Thymus (tissue), 11 donors: Measurements from ENCODE around the gene ESRRB. TPM values are rescaled to one million over a fixed set of nuclear protein-coding genes. Genes with fewer than 3 reads are reported as not detected.

Source experiments
- DNase-seq, 9 donors: peaks; one replicate each; pipeline ENCODE4 v3.0.0-alpha.2; 2013; ENCODE audit warnings: low spot score in 9 of 9, low read depth in 6 of 9, missing footprints in 1 of 9
- H3K27ac ChIP-seq, 2 donors: one replicate each; pipeline ENCODE4 v1.5.1; 2013; ENCODE audit warnings: control low read depth in 1 of 2, low read depth in 1 of 2, low read length in 1 of 2, mild to moderate bottlenecking in 1 of 2, moderate library complexity in 1 of 2
- H3K27me3 ChIP-seq, 2 donors: one replicate each; pipeline ENCODE4 v1.5.1; 2013; ENCODE audit warnings: low read length in 1 of 2; ENCODE audit not compliant: control insufficient read depth in 2 of 2, insufficient read depth in 1 of 2
- H3K36me3 ChIP-seq, 2 donors: one replicate each; pipeline ENCODE4 v1.5.1; 2013; ENCODE audit warnings: low read length in 1 of 2, mild to moderate bottlenecking in 1 of 2, moderate library complexity in 1 of 2; ENCODE audit not compliant: control insufficient read depth in 2 of 2, insufficient read depth in 2 of 2
- H3K4me1 ChIP-seq, 2 donors: one replicate each; pipeline ENCODE4 v1.5.1; 2013; ENCODE audit warnings: low read length in 2 of 2; ENCODE audit not compliant: control insufficient read depth in 2 of 2, insufficient read depth in 2 of 2
- H3K4me3 ChIP-seq, 2 donors: one replicate each; pipeline ENCODE4 v1.5.1; 2013; ENCODE audit warnings: low read length in 2 of 2, control low read depth in 1 of 2, mild to moderate bottlenecking in 1 of 2
- H3K9me3 ChIP-seq, 2 donors: one replicate each; pipeline ENCODE4 v1.5.1; 2013; ENCODE audit warnings: low read length in 1 of 2, mild to moderate bottlenecking in 1 of 2; ENCODE audit not compliant: control insufficient read depth in 2 of 2, insufficient read depth in 1 of 2
- WGBS: extraction: QIAGEN DNeasy Blood & Tissue Kit; methylation state at CpG from one replicate; pipeline ENCODE4 v1.1.7; 2013; 5-methylcytosine and 5-hydroxymethylcytosine counted together
- polyA plus RNA-seq: library from polyadenylated mRNA; stranded (reverse); fragments of 200-250 nt; gene quantifications from one replicate; pipeline ENCODE4 v1.2.3, GENCODE V29; 2013
- total RNA-seq: library from RNA; stranded (reverse); fragments of 120-200 nt; gene quantifications from one replicate; pipeline ENCODE4 v1.2.4, GENCODE V29; 2013
- donor health status: healthy.

ESRRB gene
- total and polyA plus RNA-seq, 2 donors, result 0.47 to 0.66 TPM

- no peaks in the 10 kb centered on the region for H3K9me3 ChIP-seq
- H3K27me3 ChIP-seq, result peaks cover 0 to 12% of the 10 kb centered on the region in 2 donors
- DNase-seq, result no peak
- 86% methylated on average over 9 of the region's 9 CpGs for WGBS
- no peak overlapping the region for H3K27ac ChIP-seq
- H3K4me3 ChIP-seq, result no peak overlapping the region
- no peaks in the 10 kb centered on the region for H3K36me3 ChIP-seq
- H3K4me1 ChIP-seq, result no peaks in the 10 kb centered on the region
Measured at GRCh38 chr14:76389841-76390240, 13.9 kb downstream of the ESRRB start.

- H3K9me3 ChIP-seq, result no peaks in the 10 kb centered on the region
- no peaks in the 10 kb centered on the region for H3K36me3 ChIP-seq
- H3K27me3 ChIP-seq, result peaks cover 0 to 9% of the 10 kb centered on the region in 2 donors
- no peak overlapping the region for H3K4me3 ChIP-seq
- WGBS, result 97% methylated on average over 7 of the region's 7 CpGs
- H3K27ac ChIP-seq, result no peak overlapping the region
- H3K4me1 ChIP-seq, result no peaks in the 10 kb centered on the region
- no peak for DNase-seq
Measured at GRCh38 chr14:76390621-76391020, 14.7 kb downstream of the ESRRB start.

- DNase-seq, result no peak
- H3K9me3 ChIP-seq, result no peaks in the 10 kb centered on the region
- peaks cover 0 to 9% of the 10 kb centered on the region in 2 donors for H3K27me3 ChIP-seq
- H3K36me3 ChIP-seq, result no peaks in the 10 kb centered on the region
- WGBS, result 89% methylated on average over 12 of the region's 12 CpGs
- no peaks in the 10 kb centered on the region for H3K4me1 ChIP-seq
- H3K27ac ChIP-seq, result no peak overlapping the region
- H3K4me3 ChIP-seq, result no peak overlapping the region
Measured at GRCh38 chr14:76391981-76392690, 16.2 kb downstream of the ESRRB start.

GRCh38 chr14:76394569-76394968, 18.6 kb downstream of the ESRRB start:
- Histone ChIP-seq H3K27ac (no peak overlapping the region), H3K27me3 (peaks cover 0 to 7% of the 10 kb centered on the region in 2 donors)
- 92% methylated on average over 5 of the region's 5 CpGs for WGBS

GRCh38 chr14:76395161-76395560, 19.2 kb downstream of the ESRRB start:
- Histone ChIP-seq H3K4me3 (no peak overlapping the region), H3K4me1 (no peaks in the 10 kb centered on the region), H3K27me3 (peaks cover 0 to 7% of the 10 kb centered on the region in 2 donors), H3K9me3 (no peaks in the 10 kb centered on the region), H3K27ac (no peak overlapping the region), H3K36me3 (no peaks in the 10 kb centered on the region)
- WGBS, result 91% methylated on average over 8 of the region's 8 CpGs
- no peak for DNase-seq

More at GRCh38 chr14:76394569-76394968, 18.6 kb downstream of the ESRRB start:
- DNase-seq, result no peak
- Histone ChIP-seq H3K4me3 (no peak overlapping the region), H3K9me3 (no peaks in the 10 kb centered on the region), H3K36me3 (no peaks in the 10 kb centered on the region), H3K4me1 (no peaks in the 10 kb centered on the region)

GRCh38 chr14:76396714-76397187, 20.8 kb downstream of the ESRRB start:
- 76% methylated on average over 19 of the region's 19 CpGs for WGBS

GRCh38 chr14:76405627-76406026, 29.7 kb downstream of the ESRRB start:
- Histone ChIP-seq H3K4me3 (no peak overlapping the region), H3K27ac (no peak overlapping the region), H3K27me3 (peaks cover 0 to 12% of the 10 kb centered on the region in 2 donors), H3K9me3 (no peaks in the 10 kb centered on the region), H3K36me3 (no peaks in the 10 kb centered on the region), H3K4me1 (no peaks in the 10 kb centered on the region)
- no peak for DNase-seq
- 97% methylated on average over 7 of the region's 7 CpGs for WGBS

More at GRCh38 chr14:76396714-76397187, 20.8 kb downstream of the ESRRB start:
- H3K9me3 ChIP-seq, result no peaks in the 10 kb centered on the region
- no peak for DNase-seq
- no peaks in the 10 kb centered on the region for H3K36me3 ChIP-seq
- H3K27ac ChIP-seq, result no peak overlapping the region
- peaks cover 0 to 7% of the 10 kb centered on the region in 2 donors for H3K27me3 ChIP-seq
- H3K4me3 ChIP-seq, result no peak overlapping the region
- H3K4me1 ChIP-seq, result no peaks in the 10 kb centered on the region

GRCh38 chr14:76407449-76408150, 31.7 kb downstream of the ESRRB start:
- DNase-seq, result no peak
- no peaks in the 10 kb centered on the region for H3K9me3 ChIP-seq

GRCh38 chr14:76408877-76409276, 32.9 kb downstream of the ESRRB start:
- no peaks in the 10 kb centered on the region for H3K9me3 ChIP-seq
- H3K27ac ChIP-seq, result no peak overlapping the region
- no peaks in the 10 kb centered on the region for H3K4me1 ChIP-seq
- H3K36me3 ChIP-seq, result no peaks in the 10 kb centered on the region
- H3K27me3 ChIP-seq, result peaks cover 8 to 29% of the 10 kb centered on the region in 2 donors
- no peak overlapping the region for H3K4me3 ChIP-seq
- WGBS, result 98% methylated on average over 1 of the region's 1 CpG
- no peak for DNase-seq

More at GRCh38 chr14:76407449-76408150, 31.7 kb downstream of the ESRRB start:
- no peaks in the 10 kb centered on the region for H3K36me3 ChIP-seq
- H3K27me3 ChIP-seq, result peaks cover 3 to 19% of the 10 kb centered on the region in 2 donors
- H3K4me3 ChIP-seq, result no peak overlapping the region
- H3K27ac ChIP-seq, result no peak overlapping the region
- 79% methylated on average over 9 of the region's 9 CpGs for WGBS
- no peaks in the 10 kb centered on the region for H3K4me1 ChIP-seq
